Measurements from ENCODE around the gene SI. TPM values are rescaled to one million over a fixed set of nuclear protein-coding genes. Genes with fewer than 3 reads are reported as not detected.
"Not testable (repeated sequence)": the region's sequence is repeated elsewhere in the genome, so short reads cannot be mapped to it uniquely, and the experiment has no call there.

Gene SI
- total and polyA plus RNA-seq, 4 donors = not detected

GRCh38 chr3:164952966-164953365 is 125.3 kb downstream of the SI start:
- Histone ChIP-seq H3K9me3 (ENCODE audit: control insufficient read depth in 4 of 4, low read length in 3 of 4) (no peaks in the 10 kb centered on the region), H3K4me1 (ENCODE audit: control insufficient read depth in 4 of 4, insufficient read depth in 4 of 4, low read length in 3 of 4) (no peaks in the 10 kb centered on the region), H3K9ac (ENCODE audit: low read depth in 1 of 2, low read length in 2 of 2) (no peak overlapping the region), H3K27ac (ENCODE audit: low read depth in 1 of 2, low read length in 2 of 2) (no peak overlapping the region), H3K4me3 (ENCODE audit: low read depth in 1 of 3, low read length in 3 of 3) (no peak overlapping the region), H3K27me3 (ENCODE audit: control insufficient read depth in 4 of 4, insufficient read depth in 4 of 4, low read length in 3 of 4) (no peaks in the 10 kb centered on the region), H3K36me3 (ENCODE audit: control insufficient read depth in 4 of 4, insufficient read depth in 3 of 4, low read depth in 1 of 4, low read length in 3 of 4) (no peaks in the 10 kb centered on the region)
- DNase-seq (ENCODE audit: low spot score) = no peak
- no peak for TF ChIP-seq EGR1 (IDR thresholded peaks at IDR 0.05; ENCODE audit: low read depth in 2 of 2)
- WGBS = 84% methylated on average over 3 of the region's 3 CpGs

- DNase-seq (ENCODE audit: low spot score); H3K27ac ChIP-seq (ENCODE audit: low read depth in 1 of 2, low read length in 2 of 2); H3K27me3 ChIP-seq (ENCODE audit: control insufficient read depth in 4 of 4, insufficient read depth in 4 of 4, low read length in 3 of 4); H3K9ac ChIP-seq (ENCODE audit: low read depth in 1 of 2, low read length in 2 of 2); H3K4me3 ChIP-seq (ENCODE audit: low read depth in 1 of 3, low read length in 3 of 3); H3K4me1 ChIP-seq (ENCODE audit: control insufficient read depth in 4 of 4, insufficient read depth in 4 of 4, low read length in 3 of 4); H3K9me3 ChIP-seq (ENCODE audit: control insufficient read depth in 4 of 4, low read length in 3 of 4); H3K36me3 ChIP-seq (ENCODE audit: control insufficient read depth in 4 of 4, insufficient read depth in 3 of 4, low read depth in 1 of 4, low read length in 3 of 4): not testable (repeated sequence)
- 89% methylated on average over 7 of the region's 7 CpGs for WGBS
Observed at GRCh38 chr3:164951403-164951802, 126.9 kb downstream of the SI start.

GRCh38 chr3:164940745-164941144 is 137.6 kb downstream of the SI start:
- Histone ChIP-seq H3K27me3 (ENCODE audit: control insufficient read depth in 4 of 4, insufficient read depth in 4 of 4, low read length in 3 of 4) (no peaks in the 10 kb centered on the region), H3K4me1 (ENCODE audit: control insufficient read depth in 4 of 4, insufficient read depth in 4 of 4, low read length in 3 of 4) (no peaks in the 10 kb centered on the region), H3K4me3 (ENCODE audit: low read depth in 1 of 3, low read length in 3 of 3) (no peak overlapping the region), H3K27ac (ENCODE audit: low read depth in 1 of 2, low read length in 2 of 2) (no peak overlapping the region), H3K36me3 (ENCODE audit: control insufficient read depth in 4 of 4, insufficient read depth in 3 of 4, low read depth in 1 of 4, low read length in 3 of 4) (no peaks in the 10 kb centered on the region), H3K9ac (ENCODE audit: low read depth in 1 of 2, low read length in 2 of 2) (no peak overlapping the region), H3K9me3 (ENCODE audit: control insufficient read depth in 4 of 4, low read length in 3 of 4) (peaks cover 0 to 1% (median 0%) of the 10 kb centered on the region in 4 donors)
- 85% methylated on average over 1 of the region's 1 CpG for WGBS
- no peak for TF ChIP-seq TAF1 (conservative IDR thresholded peaks at IDR 0.05)
- no peak for TF ChIP-seq HNF4A (conservative IDR thresholded peaks at IDR 0.05)
- TF ChIP-seq RAD21 (IDR thresholded peaks at IDR 0.05) = no peak
- TF ChIP-seq GABPA (IDR thresholded peaks at IDR 0.05 in 1 of 2, conservative IDR thresholded peaks at IDR 0.05 in 1 of 2) = no peak
- no peak for TF ChIP-seq CTCF (IDR thresholded peaks at IDR 0.05; ENCODE audit: low read depth, low read length, missing input control)
- no peak for TF ChIP-seq NR2F2 (IDR thresholded peaks at IDR 0.05)
- TF ChIP-seq ATF3 (IDR thresholded peaks at IDR 0.05) = no peak
- no peak for TF ChIP-seq FOXA1 (IDR thresholded peaks at IDR 0.05)
- no peak for TF ChIP-seq FOXA2 (IDR thresholded peaks at IDR 0.05)
- TF ChIP-seq RXRA (IDR thresholded peaks at IDR 0.05) = no peak
- no peak for TF ChIP-seq MAX (IDR thresholded peaks at IDR 0.05)
- TF ChIP-seq REST (IDR thresholded peaks at IDR 0.05) = no peak
- no peak for TF ChIP-seq ZBTB33 (IDR thresholded peaks at IDR 0.05)
- TF ChIP-seq JUND (IDR thresholded peaks at IDR 0.05) = no peak
- TF ChIP-seq SP1 (IDR thresholded peaks at IDR 0.05) = no peak
- no peak for TF ChIP-seq YY1 (IDR thresholded peaks at IDR 0.05)
- TF ChIP-seq EGR1 (IDR thresholded peaks at IDR 0.05; ENCODE audit: low read depth in 2 of 2) = no peak
- no peak for TF ChIP-seq HNF4G (IDR thresholded peaks at IDR 0.05)
- no peak for DNase-seq (ENCODE audit: low spot score)
